ENCODE results near the gene SLC30A10. TPM values are rescaled to one million over a fixed set of nuclear protein-coding genes. Genes with fewer than 3 reads are reported as not detected.

SLC30A10 gene
- total RNA-seq = 10 to 100 TPM; 19.6 to 27.1 TPM
- 10 to 100 TPM; 15.9 to 17.4 TPM for polyA plus RNA-seq (ENCODE audit: insufficient read length in 2 of 2)
- long read RNA-seq, donor 1, partial matches to known transcripts = 0 of 6 reads
- long read RNA-seq, donor 1, other reads (novel, unspliced or antisense) = 0 of 6 reads
- long read RNA-seq, donor 2, partial matches to known transcripts = 0 of 1 reads
- long read RNA-seq, donor 2, other reads (novel, unspliced or antisense) = 0 of 1 reads
- long read RNA-seq, donor 3, partial matches to known transcripts = 0 of 1 reads
- long read RNA-seq, donor 3, other reads (novel, unspliced or antisense) = 0 of 1 reads
- long read RNA-seq, donor 4 = 0 reads

DNA sequence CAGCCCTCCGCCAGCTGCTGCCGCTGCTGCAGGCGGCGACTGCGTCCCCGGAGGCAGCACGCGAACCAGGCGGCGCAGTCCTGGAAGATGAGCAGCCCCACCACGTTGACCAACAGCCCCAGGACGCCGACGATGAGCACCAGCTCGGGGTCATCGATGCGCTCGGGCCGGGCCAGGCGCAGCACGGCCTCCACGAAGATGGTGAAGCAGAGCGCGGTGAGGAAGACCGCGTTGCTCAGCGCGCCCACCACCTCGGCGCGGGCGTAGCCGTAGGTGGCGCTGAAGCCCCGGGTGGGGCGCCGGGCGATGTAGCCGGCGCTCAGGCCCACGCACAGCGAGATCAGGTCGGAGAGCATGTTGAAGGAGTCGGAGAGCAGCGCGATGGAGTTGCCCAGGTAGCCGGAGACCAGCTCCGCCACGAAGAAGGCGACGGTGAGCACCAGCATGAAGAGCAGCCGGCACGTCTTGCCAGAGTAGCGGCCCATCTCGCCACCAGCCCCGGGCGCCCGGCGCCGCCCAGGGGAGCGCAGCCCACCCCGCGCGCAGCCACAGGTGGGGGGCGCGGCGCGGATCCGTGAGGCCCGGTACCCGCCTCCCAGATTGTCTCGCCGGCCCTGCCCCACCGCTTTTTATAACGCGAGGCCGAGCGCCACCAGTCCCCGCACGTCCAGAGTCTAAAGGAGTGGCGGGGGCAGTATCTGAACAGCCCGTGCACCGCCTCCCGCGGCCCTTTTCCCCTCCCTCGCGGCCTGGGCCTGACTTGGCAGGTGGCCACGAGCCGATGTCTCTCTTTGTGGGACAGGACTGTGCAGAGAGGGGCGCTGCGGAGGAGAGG lies at the start of gene SLC30A10:
TSS of gene SLC30A10 (minus strand) at position 602 of the 835 bp plus-strand sequence. CDS start at position 485, 117 bp downstream.
- Histone ChIP-seq H3K27ac (ENCODE audit: low read depth, low read length) (peak within 1 kb of the TSS; percentile 25), H3K9me3 (ENCODE audit: control insufficient read depth, insufficient read depth, low read length) (no peaks in the 10 kb centered on the region)
- WGBS (ENCODE audit: insufficient coverage) = under 1% methylated on average over 87 of the region's 91 CpGs

DNA sequence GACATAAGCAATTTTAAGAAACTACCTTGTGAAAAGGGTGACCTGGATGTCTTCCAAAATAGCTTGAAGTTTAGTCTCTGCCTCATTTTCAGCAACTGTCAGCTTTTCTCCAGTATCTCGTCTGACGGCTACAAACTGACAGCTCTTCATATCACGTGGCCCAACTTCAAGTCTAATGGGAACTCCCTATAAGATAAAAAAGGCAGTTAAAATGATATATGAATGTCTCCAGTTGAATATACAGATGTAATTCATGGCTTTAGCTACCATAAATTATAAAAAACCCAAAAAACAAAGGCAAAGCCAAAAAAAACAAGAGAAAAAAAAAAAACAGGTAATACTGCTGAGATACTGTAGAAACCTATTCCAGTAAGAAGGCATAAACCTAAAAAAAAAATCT lies 44.9 kb upstream of the SLC30A10 start:
- DNase-seq (ENCODE audit: low read depth in 4 of 6, low spot score in 6 of 6) = no peak
- Histone ChIP-seq H3K27ac (ENCODE audit: low read depth, low read length) (no peak overlapping the region), H3K27me3 (ENCODE audit: control insufficient read depth, insufficient read depth, low read length) (no peaks in the 10 kb centered on the region), H3K4me1 (ENCODE audit: control insufficient read depth, insufficient read depth, low read length) (no peaks in the 10 kb centered on the region), H3K4me3 (ENCODE audit: low read depth, low read length) (no peak overlapping the region), H3K9me3 (ENCODE audit: control insufficient read depth, insufficient read depth, low read length) (no peaks in the 10 kb centered on the region), H3K36me3 (ENCODE audit: control insufficient read depth, insufficient read depth, low read length) (peaks cover 16% of the 10 kb centered on the region)
- no CpG with 5 or more reads among the region's 3 CpGs for WGBS (ENCODE audit: insufficient coverage)

More for the DNA sequence above, at the start of gene SLC30A10:
- Histone ChIP-seq H3K4me1 (ENCODE audit: control insufficient read depth, insufficient read depth, low read length) (peaks cover 14% of the 10 kb centered on the region), H3K4me3 (ENCODE audit: low read depth, low read length) (peak within 1 kb of the TSS; percentile 56), H3K36me3 (ENCODE audit: control insufficient read depth, insufficient read depth, low read length) (peaks cover 5% of the 10 kb centered on the region), H3K27me3 (ENCODE audit: control insufficient read depth, insufficient read depth, low read length) (no peaks in the 10 kb centered on the region)
- peak in 5 of 6 donors; percentile 43 to 86 (median 43) for DNase-seq (ENCODE audit: low read depth in 4 of 6, low spot score in 6 of 6)

DNA sequence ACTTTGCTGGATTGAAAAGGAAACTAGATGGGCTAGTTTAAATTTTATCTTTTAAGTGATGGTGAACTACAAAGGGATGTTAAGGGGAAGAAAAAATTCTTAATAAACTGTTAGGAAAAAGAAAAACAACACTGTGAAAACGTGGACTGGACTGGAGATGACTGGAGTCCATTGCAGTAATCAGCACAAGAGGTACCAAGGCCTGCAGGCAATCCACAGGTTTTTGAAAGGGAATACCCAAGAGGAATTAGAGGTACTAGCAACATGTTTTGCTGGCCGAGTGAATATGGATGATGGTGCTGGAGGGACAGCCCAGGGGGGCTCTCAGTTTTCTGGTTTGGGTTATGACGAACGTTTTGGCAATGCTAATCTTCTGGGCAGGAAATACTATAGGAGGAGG lies 39.0 kb upstream of the SLC30A10 start:
- Histone ChIP-seq H3K36me3 (ENCODE audit: control insufficient read depth, insufficient read depth, low read length) (peaks cover 8% of the 10 kb centered on the region), H3K4me3 (ENCODE audit: low read depth, low read length) (no peak overlapping the region), H3K4me1 (ENCODE audit: control insufficient read depth, insufficient read depth, low read length) (no peaks in the 10 kb centered on the region), H3K27me3 (ENCODE audit: control insufficient read depth, insufficient read depth, low read length) (no peaks in the 10 kb centered on the region), H3K27ac (ENCODE audit: low read depth, low read length) (no peak overlapping the region), H3K9me3 (ENCODE audit: control insufficient read depth, insufficient read depth, low read length) (no peaks in the 10 kb centered on the region)
- DNase-seq (ENCODE audit: low read depth in 4 of 6, low spot score in 6 of 6) = no peak
- 89% methylated on average over 4 of the region's 4 CpGs for WGBS (ENCODE audit: insufficient coverage)

DNA sequence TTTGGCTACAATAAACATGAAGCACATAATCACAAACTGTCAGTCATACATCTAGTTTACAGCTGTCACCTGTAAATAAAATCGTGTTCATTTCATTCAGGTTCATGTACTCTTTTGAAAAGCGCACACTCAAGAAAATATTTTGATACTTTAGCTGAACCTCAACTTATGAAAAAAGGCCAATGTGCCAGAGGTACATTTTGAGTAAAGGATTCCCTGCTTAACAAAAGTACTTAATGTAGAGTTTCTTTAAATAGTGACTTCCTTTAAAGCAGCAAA lies 37.7 kb upstream of the SLC30A10 start:
- Histone ChIP-seq H3K27me3 (ENCODE audit: control insufficient read depth, insufficient read depth, low read length) (no peaks in the 10 kb centered on the region), H3K27ac (ENCODE audit: low read depth, low read length) (no peak overlapping the region), H3K4me1 (ENCODE audit: control insufficient read depth, insufficient read depth, low read length) (no peaks in the 10 kb centered on the region), H3K9me3 (ENCODE audit: control insufficient read depth, insufficient read depth, low read length) (no peaks in the 10 kb centered on the region), H3K36me3 (ENCODE audit: control insufficient read depth, insufficient read depth, low read length) (peaks cover 8% of the 10 kb centered on the region), H3K4me3 (ENCODE audit: low read depth, low read length) (no peak overlapping the region)
- WGBS (ENCODE audit: insufficient coverage) = no CpG with 5 or more reads among the region's 2 CpGs
- DNase-seq (ENCODE audit: low read depth in 4 of 6, low spot score in 6 of 6) = no peak

DNA sequence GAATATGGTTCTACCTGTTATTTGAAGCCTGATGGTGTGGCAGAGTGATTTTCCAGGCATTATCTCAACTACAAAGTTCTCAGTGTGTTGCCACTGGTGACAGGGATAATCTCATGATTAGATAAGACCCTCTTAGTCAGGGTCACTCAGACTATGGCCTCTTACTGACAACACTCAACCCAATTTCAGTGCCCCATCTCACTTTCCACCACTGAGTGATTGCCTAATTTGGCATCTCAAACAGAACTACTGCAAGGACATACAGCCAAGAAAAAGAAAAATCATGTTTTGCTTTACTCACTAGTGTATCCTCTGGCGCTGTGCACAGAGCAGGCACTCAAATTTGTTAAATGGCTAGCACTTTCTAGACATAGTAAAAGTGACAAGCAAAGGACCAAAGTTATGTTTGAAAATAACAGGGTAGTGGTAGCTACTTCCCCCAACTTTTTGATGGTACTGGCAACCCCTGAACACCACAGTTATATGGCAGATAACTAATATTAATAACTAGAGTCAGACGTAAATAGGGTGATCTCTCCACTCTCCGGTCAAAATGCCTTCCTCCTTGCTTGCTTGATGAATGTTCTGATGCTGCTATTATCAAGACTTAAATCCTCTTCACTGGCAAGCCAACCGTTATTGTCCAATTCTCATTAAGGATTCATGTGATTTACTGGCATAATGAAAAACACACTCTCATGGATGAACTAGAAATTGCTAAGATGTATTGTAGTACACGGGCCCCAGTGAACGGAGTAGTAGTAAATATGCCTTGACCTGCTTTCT lies 37.1 kb upstream of the SLC30A10 start:
- Histone ChIP-seq H3K36me3 (ENCODE audit: control insufficient read depth, insufficient read depth, low read length) (peaks cover 6% of the 10 kb centered on the region), H3K4me1 (ENCODE audit: control insufficient read depth, insufficient read depth, low read length) (no peaks in the 10 kb centered on the region), H3K27ac (ENCODE audit: low read depth, low read length) (no peak overlapping the region), H3K9me3 (ENCODE audit: control insufficient read depth, insufficient read depth, low read length) (no peaks in the 10 kb centered on the region), H3K4me3 (ENCODE audit: low read depth, low read length) (no peak overlapping the region), H3K27me3 (ENCODE audit: control insufficient read depth, insufficient read depth, low read length) (no peaks in the 10 kb centered on the region)
- peak in 1 of 6 donors; percentile 22 for DNase-seq (ENCODE audit: low read depth in 4 of 6, low spot score in 6 of 6)
- WGBS (ENCODE audit: insufficient coverage) = no CpG with 5 or more reads among the region's 6 CpGs

DNA sequence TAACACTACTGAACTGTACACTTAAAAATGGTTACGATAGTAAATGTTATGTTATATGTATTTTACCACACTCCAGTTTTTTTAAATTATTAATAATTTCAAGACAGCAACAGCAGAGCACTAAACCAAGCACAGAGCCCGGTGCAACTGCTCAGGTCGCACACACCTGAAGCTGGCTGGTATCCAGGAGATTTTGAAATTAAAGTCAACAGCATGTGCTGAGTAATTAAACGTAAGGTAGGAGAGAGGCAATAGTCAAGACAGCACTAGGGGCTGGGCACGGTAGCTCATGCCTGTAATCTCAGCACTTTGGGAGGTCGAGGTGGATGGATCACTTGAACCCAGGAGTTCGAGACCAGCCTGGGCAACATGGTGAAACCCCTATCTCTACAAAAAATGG lies 35.1 kb upstream of the SLC30A10 start:
- no peak for DNase-seq (ENCODE audit: low read depth in 4 of 6, low spot score in 6 of 6)
- no peaks in the 10 kb centered on the region for H3K4me1 ChIP-seq (ENCODE audit: control insufficient read depth, insufficient read depth, low read length)
- no peaks in the 10 kb centered on the region for H3K36me3 ChIP-seq (ENCODE audit: control insufficient read depth, insufficient read depth, low read length)
- 88% methylated on average over 6 of the region's 7 CpGs for WGBS (ENCODE audit: insufficient coverage)
- no peaks in the 10 kb centered on the region for H3K9me3 ChIP-seq (ENCODE audit: control insufficient read depth, insufficient read depth, low read length)
- no peak overlapping the region for H3K27ac ChIP-seq (ENCODE audit: low read depth, low read length)
- H3K4me3 ChIP-seq (ENCODE audit: low read depth, low read length) = no peak overlapping the region
- no peaks in the 10 kb centered on the region for H3K27me3 ChIP-seq (ENCODE audit: control insufficient read depth, insufficient read depth, low read length)

DNA sequence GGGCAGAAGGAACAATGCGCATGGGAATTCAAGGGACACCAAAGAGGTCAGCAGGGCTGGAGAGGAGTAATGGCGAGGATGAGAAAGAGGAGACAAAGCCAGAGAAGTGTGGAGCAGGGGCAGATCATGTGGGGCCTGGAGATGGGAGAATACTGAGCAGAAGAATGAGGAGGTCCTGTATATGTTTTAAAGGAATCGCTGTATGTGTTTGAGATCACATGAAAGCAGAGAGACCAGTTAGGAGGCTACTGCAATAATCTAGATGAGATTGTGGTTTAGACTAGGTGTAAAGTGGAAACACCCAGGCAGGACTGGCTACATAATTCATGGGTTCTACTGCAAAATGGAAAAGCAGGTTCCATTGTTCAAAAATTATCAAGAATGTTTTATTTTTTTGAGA lies 33.3 kb upstream of the SLC30A10 start:
- H3K4me1 ChIP-seq (ENCODE audit: control insufficient read depth, insufficient read depth, low read length) = no peaks in the 10 kb centered on the region
- no peak for DNase-seq (ENCODE audit: low read depth in 4 of 6, low spot score in 6 of 6)
- WGBS (ENCODE audit: insufficient coverage) = 89% methylated on average over 2 of the region's 3 CpGs
- H3K27ac ChIP-seq (ENCODE audit: low read depth, low read length) = no peak overlapping the region
- no peak overlapping the region for H3K4me3 ChIP-seq (ENCODE audit: low read depth, low read length)
- no peaks in the 10 kb centered on the region for H3K27me3 ChIP-seq (ENCODE audit: control insufficient read depth, insufficient read depth, low read length)
- H3K36me3 ChIP-seq (ENCODE audit: control insufficient read depth, insufficient read depth, low read length) = no peaks in the 10 kb centered on the region
- no peaks in the 10 kb centered on the region for H3K9me3 ChIP-seq (ENCODE audit: control insufficient read depth, insufficient read depth, low read length)

DNA sequence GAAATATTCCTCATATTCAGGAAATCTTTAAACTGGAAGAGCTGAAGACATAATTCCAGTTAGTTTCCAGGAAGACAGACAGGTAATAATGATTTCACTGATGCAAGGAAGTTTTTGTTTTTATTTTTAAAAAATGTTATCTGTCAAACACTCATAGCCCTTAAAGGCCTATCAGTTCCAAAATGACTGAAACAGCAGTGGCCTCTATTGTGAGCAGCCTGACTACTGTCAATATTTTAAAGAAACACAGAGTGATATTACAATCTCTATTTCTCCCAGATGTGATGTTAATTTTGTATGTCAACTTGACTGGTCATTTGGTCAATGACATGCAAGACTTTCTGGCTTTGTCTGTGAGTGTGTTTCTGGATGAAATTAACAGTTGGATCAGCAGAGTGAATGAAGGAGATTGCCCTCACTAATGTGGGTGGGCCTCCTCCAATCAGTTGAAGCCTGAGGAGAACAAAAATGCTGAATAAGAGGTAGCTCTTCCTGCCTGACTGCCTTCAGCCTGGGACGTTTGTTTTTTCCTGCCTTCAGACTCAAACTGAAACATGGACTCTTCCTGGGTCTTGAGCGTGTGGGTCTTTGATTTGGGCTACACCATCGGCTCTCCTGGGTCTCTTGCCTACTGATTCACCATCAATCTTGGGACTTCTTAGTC lies 31.3 kb upstream of the SLC30A10 start:
- Histone ChIP-seq H3K27ac (ENCODE audit: low read depth, low read length) (no peak overlapping the region), H3K4me1 (ENCODE audit: control insufficient read depth, insufficient read depth, low read length) (no peaks in the 10 kb centered on the region), H3K9me3 (ENCODE audit: control insufficient read depth, insufficient read depth, low read length) (no peaks in the 10 kb centered on the region), H3K4me3 (ENCODE audit: low read depth, low read length) (no peak overlapping the region), H3K36me3 (ENCODE audit: control insufficient read depth, insufficient read depth, low read length) (no peaks in the 10 kb centered on the region), H3K27me3 (ENCODE audit: control insufficient read depth, insufficient read depth, low read length) (no peaks in the 10 kb centered on the region)
- WGBS (ENCODE audit: insufficient coverage) = 33% methylated on average over 1 of the region's 3 CpGs
- DNase-seq (ENCODE audit: low read depth in 4 of 6, low spot score in 6 of 6) = no peak

DNA sequence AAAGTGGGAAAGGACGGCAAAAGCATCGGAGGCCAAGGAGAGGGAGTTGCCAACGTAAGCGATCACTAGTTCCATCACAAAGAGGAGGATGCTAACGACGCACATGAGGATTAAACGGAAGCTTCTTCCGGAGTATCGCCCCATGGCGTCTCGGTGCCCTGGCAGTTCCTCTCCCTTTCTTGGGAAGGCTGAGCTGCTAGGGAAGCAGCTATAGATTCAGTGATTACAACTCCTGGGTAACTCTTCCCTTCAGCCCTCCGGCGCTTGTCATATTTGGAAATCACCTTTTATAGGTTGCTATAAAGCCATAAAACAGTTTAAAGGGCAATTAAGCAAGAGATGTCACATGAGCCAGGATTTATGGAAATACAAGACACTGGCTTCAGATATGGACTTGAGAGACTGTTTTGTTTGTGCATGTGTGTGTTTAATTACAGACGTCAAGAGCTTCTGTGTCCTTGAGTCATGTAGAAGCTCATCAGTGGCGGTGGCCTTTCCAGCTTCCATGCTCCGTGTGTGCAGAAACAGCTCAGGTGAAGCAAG lies 30.6 kb upstream of the SLC30A10 start:
- no peaks in the 10 kb centered on the region for H3K27me3 ChIP-seq (ENCODE audit: control insufficient read depth, insufficient read depth, low read length)
- no peaks in the 10 kb centered on the region for H3K36me3 ChIP-seq (ENCODE audit: control insufficient read depth, insufficient read depth, low read length)
- 97% methylated on average over 12 of the region's 16 CpGs for WGBS (ENCODE audit: insufficient coverage)
- no peak for DNase-seq (ENCODE audit: low read depth in 4 of 6, low spot score in 6 of 6)
- no peak overlapping the region for H3K27ac ChIP-seq (ENCODE audit: low read depth, low read length)
- H3K4me3 ChIP-seq (ENCODE audit: low read depth, low read length) = no peak overlapping the region
- no peaks in the 10 kb centered on the region for H3K9me3 ChIP-seq (ENCODE audit: control insufficient read depth, insufficient read depth, low read length)
- no peaks in the 10 kb centered on the region for H3K4me1 ChIP-seq (ENCODE audit: control insufficient read depth, insufficient read depth, low read length)
